Measurements from ENCODE around the gene SHF.

DNA sequence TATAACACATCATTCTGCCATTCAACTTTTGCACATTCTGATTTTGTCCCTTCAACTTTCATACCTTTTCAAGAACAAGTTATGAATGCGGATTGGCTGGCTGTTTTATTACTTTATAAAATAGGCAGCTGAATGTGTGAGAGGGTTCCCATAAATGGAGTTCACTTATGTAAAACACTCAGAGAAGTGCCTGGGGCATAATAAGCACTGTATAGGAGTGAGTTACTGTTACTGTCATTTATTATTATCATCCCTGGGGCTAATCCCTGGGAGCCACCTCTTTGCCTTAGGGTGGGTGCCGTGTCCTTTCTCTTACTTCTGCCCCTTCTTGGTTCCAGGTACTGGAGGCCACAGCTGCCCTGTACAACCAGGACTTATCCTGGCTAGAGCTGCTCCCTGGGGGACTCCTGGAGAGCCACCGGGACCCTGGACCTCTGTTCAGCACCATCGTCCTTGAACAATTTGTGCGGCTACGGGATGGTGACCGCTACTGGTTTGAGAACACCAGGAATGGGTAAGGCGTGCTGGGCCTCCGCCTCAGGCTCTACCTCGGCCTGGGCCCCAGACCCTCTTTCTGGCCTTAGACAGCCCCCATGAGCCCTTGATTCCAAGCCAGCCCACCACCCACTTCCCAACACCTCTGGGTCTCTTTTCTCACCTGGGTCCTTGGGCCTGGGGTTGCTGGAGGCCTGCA lies 47.1 kb downstream of the SHF start:
- TF ChIP-seq, protein P1, sequence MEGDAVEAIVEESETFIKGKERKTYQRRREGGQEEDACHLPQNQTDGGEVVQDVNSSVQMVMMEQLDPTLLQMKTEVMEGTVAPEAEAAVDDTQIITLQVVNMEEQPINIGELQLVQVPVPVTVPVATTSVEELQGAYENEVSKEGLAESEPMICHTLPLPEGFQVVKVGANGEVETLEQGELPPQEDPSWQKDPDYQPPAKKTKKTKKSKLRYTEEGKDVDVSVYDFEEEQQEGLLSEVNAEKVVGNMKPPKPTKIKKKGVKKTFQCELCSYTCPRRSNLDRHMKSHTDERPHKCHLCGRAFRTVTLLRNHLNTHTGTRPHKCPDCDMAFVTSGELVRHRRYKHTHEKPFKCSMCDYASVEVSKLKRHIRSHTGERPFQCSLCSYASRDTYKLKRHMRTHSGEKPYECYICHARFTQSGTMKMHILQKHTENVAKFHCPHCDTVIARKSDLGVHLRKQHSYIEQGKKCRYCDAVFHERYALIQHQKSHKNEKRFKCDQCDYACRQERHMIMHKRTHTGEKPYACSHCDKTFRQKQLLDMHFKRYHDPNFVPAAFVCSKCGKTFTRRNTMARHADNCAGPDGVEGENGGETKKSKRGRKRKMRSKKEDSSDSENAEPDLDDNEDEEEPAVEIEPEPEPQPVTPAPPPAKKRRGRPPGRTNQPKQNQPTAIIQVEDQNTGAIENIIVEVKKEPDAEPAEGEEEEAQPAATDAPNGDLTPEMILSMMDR (IDR thresholded peaks at IDR 0.05), result no peak
- TF ChIP-seq EZH2phosphoT487 (IDR thresholded peaks at IDR 0.05), result no peak
- TF ChIP-seq EZH2 (IDR thresholded peaks at IDR 0.05), result no peak
